Spleen (tissue), 11 donors: Measurements from ENCODE around the gene GLDC. TPM values are rescaled to one million over a fixed set of nuclear protein-coding genes. Genes with fewer than 3 reads are reported as not detected.

Experiments used
- DNase-seq: peaks from one replicate; pipeline ENCODE4 v3.0.0-alpha.2; 2020
- H3K27ac ChIP-seq, 8 donors: fragments of 200-600 bp; sonication (generic) in 7 of 8; 1 replicate in 4 of 8; 2 replicates in 4 of 8; pipeline versions ENCODE4 v1.5.0 to v1.8.0; 2016 to 2021; ENCODE audit warnings: inconsistent platforms in 4 of 8, mild to moderate bottlenecking in 4 of 8, moderate library complexity in 1 of 8
- H3K27me3 ChIP-seq, 7 donors: fragments of 200-600 bp; sonication (generic) in 6 of 7; replicated peaks in 1 of 7; 1 replicate in 4 of 7; 2 replicates in 3 of 7; pipeline versions ENCODE4 v1.5.0 to v1.8.0; 2016 to 2021; ENCODE audit warnings: inconsistent platforms in 3 of 7, mild to moderate bottlenecking in 1 of 7
- H3K36me3 ChIP-seq, 6 donors: fragments of 200-600 bp; sonication (generic) in 5 of 6; 1 replicate in 4 of 6; 2 replicates in 2 of 6; pipeline versions ENCODE4 v1.5.0 to v1.8.0; 2016 to 2021; ENCODE audit warnings: inconsistent platforms in 2 of 6
- H3K4me1 ChIP-seq, 6 donors: fragments of 200-600 bp; sonication (generic) in 5 of 6; 1 replicate in 3 of 6; 2 replicates in 3 of 6; pipeline versions ENCODE4 v1.5.0 to v1.8.0; 2016 to 2021; ENCODE audit warnings: inconsistent platforms in 3 of 6
- H3K4me3 ChIP-seq, 8 donors: fragments of 200-600 bp; sonication (generic) in 7 of 8; 1 replicate in 4 of 8; 2 replicates in 4 of 8; pipeline versions ENCODE4 v1.5.0 to v1.8.0; 2016 to 2021; ENCODE audit warnings: inconsistent platforms in 4 of 8, mild to moderate bottlenecking in 4 of 8, moderate library complexity in 2 of 8
- H3K9me3 ChIP-seq, 8 donors: fragments of 200-600 bp; sonication (generic) in 7 of 8; 1 replicate in 4 of 8; 2 replicates in 4 of 8; pipeline versions ENCODE4 v1.5.0 to v1.8.0; 2016 to 2021; ENCODE audit warnings: inconsistent platforms in 4 of 8
- POLR2A ChIP-seq, 3 donors: fragments of 450-650 bp; IDR thresholded peaks; one replicate each; pipeline ENCODE4 v1.5.1; 2017; ENCODE audit warnings: antibody characterized with exemption in 3 of 3, mild to moderate bottlenecking in 1 of 3
- POLR2AphosphoS5 ChIP-seq, 3 donors: sonication (generic); formaldehyde crosslinking; IDR thresholded peaks; one replicate each; pipeline ENCODE4 v1.5.1; 2017; ENCODE audit warnings: antibody characterized with exemption in 3 of 3
- WGBS, 5 donors: extraction: QIAGEN DNeasy Blood & Tissue Kit in 3 of 5; methylation state at CpG; one replicate each; pipeline versions ENCODE4 v1.1.5 to v1.1.7; 2013 to 2018; 5-methylcytosine and 5-hydroxymethylcytosine counted together
- intact Hi-C: fragments of 100-400 bp; cut with DNase I; formaldehyde crosslinking; loops from one replicate; pipeline ENCODE4 v1.15.0; 2023; ENCODE audit warnings: low total_unique reads
- polyA plus RNA-seq, 3 donors: library from polyadenylated mRNA; stranded (reverse); fragments of 200-250 nt; gene quantifications; one replicate each; pipeline ENCODE4 v1.2.1, GENCODE V29; 2013
- total RNA-seq, 7 donors: library from RNA; depleted of rRNA in 3 of 7; stranded (reverse); fragments of >200 nt in 3 of 7; fragmentation: NEBNext Ultra II Directional in 4 of 7; extraction: Animal tissue kit (Norgen Biotek cat#: 25700) in 4 of 7; gene quantifications; one replicate each; pipeline versions ENCODE4 v1.1.0 to v1.2.1, GENCODE V29; 2016 to 2021
- TF ChIP-seq, protein P1 (sequence below), 11 experiments: fragments of 200-600 bp in 7 of 11; fragments of 450-650 bp in 4 of 11; sonication (generic) in 4 of 11; IDR thresholded peaks in 8 of 11; conservative IDR thresholded peaks in 3 of 11; 1 replicate in 7 of 11; 2 replicates in 4 of 11; pipeline versions ENCODE4 v1.4.0 to v1.8.0; 2016 to 2021; ENCODE audit warnings: antibody characterized with exemption in 11 of 11, inconsistent platforms in 4 of 11, mild to moderate bottlenecking in 1 of 11
- donor health status: healthy with polysubstance abuse.
- donor health status: DM: no; HTN: no; CAD: no; lungs with moderate emphysema.
- donor health status: DM: no; HTN: no; CAD: no.
- donor health status: Bipolar disorder and iron deficiency.
- donor health status: healthy.
- donor health status: DM: no; HTN: no; CAD: no.
- donor health status: DM: yes; HTN: yes; CAD: no.

GLDC gene
- total and polyA plus RNA-seq, 10 donors: 0.17 to 8.7 (median 0.64) TPM

DNA sequence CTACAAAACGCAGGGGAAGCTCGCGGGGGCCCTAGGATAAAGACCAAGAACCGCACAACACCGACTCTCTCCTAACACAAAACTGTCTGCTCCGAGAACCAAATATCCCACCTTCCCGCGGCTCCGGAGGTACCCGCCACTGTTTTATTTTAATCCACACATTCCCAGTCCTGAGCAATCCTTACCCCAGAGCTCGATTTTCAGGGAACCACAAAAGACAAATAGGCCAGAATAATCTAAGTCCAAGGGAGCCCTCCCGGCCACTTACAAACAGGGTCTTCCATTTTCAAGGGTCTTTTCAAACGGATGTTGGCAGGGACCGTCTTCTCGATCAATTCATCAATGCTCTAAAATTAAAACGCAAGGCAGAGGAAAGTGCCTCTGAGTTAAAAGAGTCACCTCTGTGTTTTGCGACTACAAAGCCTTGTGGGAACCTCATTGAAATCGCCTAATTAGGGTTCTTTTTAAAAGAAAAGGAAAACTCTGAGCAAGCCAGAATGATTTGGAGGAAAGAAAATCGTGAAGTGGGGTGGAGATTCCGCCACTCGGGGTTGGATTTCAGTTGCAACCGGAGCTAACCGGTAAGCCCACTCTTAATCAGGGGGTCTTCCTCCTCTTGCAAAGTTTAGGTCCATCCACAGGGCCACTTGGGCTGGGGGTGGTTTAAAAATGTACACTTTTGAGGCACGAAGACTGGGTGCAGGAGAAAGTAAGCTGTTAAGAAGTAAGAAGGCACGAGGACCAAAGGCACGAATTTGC, 1.0 kb downstream of the GLDC start:
- TF ChIP-seq, protein P1, sequence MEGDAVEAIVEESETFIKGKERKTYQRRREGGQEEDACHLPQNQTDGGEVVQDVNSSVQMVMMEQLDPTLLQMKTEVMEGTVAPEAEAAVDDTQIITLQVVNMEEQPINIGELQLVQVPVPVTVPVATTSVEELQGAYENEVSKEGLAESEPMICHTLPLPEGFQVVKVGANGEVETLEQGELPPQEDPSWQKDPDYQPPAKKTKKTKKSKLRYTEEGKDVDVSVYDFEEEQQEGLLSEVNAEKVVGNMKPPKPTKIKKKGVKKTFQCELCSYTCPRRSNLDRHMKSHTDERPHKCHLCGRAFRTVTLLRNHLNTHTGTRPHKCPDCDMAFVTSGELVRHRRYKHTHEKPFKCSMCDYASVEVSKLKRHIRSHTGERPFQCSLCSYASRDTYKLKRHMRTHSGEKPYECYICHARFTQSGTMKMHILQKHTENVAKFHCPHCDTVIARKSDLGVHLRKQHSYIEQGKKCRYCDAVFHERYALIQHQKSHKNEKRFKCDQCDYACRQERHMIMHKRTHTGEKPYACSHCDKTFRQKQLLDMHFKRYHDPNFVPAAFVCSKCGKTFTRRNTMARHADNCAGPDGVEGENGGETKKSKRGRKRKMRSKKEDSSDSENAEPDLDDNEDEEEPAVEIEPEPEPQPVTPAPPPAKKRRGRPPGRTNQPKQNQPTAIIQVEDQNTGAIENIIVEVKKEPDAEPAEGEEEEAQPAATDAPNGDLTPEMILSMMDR (IDR thresholded peaks at IDR 0.05 in 8 of 11, conservative IDR thresholded peaks at IDR 0.05 in 3 of 11): no peak
- TF ChIP-seq POLR2AphosphoS5 (IDR thresholded peaks at IDR 0.05) (no peak), POLR2A (IDR thresholded peaks at IDR 0.05) (no peak)
- intact Hi-C loops: no loop called here
- H3K27ac ChIP-seq: no peak overlapping the region
- no peak for DNase-seq
- H3K4me1 ChIP-seq: peaks cover 9 to 31% (median 19%) of the 10 kb centered on the region in 6 donors
- H3K27me3 ChIP-seq: peaks cover 0 to 80% (median 56%) of the 10 kb centered on the region in 7 donors
- H3K9me3 ChIP-seq: no peaks in the 10 kb centered on the region
- H3K36me3 ChIP-seq: no peaks in the 10 kb centered on the region
- H3K4me3 ChIP-seq: peak overlapping the region in 7 of 8 donors; percentile 39 to 69 (median 46)
- 4 to 9% (median 5%) methylated on average over 26 of the region's 26 CpGs for WGBS, 5 donors

DNA sequence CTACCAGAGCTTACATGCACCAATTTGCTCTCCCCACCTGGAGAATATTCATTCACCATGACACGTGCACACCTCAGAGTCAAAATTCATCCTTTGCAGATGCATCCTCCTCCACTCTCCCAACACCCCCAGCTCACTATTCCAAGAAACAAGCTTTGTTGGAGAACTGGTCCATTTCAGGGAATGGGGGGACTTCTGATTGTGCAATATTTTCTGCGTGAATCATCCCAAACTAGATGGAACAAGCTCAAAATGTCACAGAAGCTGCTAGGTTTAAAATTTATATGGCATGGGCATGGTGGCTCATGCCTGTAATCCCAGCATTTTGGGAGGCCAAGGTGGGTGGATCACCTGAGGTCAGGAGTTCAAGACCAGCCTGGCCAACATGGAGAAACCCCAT, 3.6 kb downstream of the GLDC start:
- TF ChIP-seq, protein P1 (IDR thresholded peaks at IDR 0.05 in 8 of 11, conservative IDR thresholded peaks at IDR 0.05 in 3 of 11): no peak
- no peak for TF ChIP-seq POLR2AphosphoS5 (IDR thresholded peaks at IDR 0.05)
- DNase-seq: no peak
- 83 to 90% (median 87%) methylated on average over 2 of the region's 2 CpGs for WGBS, 5 donors
- no peaks in the 10 kb centered on the region for H3K9me3 ChIP-seq
- H3K4me3 ChIP-seq: no peak overlapping the region
- intact Hi-C loops: no loop called here
- H3K27me3 ChIP-seq: peaks cover 0 to 69% (median 51%) of the 10 kb centered on the region in 7 donors
- H3K36me3 ChIP-seq: no peaks in the 10 kb centered on the region
- no peak overlapping the region for H3K27ac ChIP-seq
- H3K4me1 ChIP-seq: peaks cover 9 to 31% (median 19%) of the 10 kb centered on the region in 6 donors

DNA sequence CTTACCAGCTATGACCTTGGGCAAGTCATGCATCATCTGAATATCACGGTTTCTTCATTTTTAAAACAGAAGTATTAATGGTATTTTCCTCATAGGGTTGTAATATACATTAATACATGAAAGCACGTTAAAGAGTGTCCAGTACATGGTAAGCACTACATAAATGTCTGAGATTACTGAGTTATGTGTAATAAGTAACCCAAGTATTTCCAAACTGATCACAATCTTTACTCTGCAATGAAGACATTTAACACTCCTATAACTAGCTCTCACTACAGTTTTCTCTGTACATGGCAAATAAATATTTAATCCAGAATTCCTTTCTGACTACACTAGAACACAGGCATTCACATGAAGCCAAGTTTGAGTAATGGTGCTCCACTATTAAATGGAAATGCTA, 4.0 kb downstream of the GLDC start:
- intact Hi-C loops: no loop called here
- peaks cover 0 to 69% (median 47%) of the 10 kb centered on the region in 7 donors for H3K27me3 ChIP-seq

DNA sequence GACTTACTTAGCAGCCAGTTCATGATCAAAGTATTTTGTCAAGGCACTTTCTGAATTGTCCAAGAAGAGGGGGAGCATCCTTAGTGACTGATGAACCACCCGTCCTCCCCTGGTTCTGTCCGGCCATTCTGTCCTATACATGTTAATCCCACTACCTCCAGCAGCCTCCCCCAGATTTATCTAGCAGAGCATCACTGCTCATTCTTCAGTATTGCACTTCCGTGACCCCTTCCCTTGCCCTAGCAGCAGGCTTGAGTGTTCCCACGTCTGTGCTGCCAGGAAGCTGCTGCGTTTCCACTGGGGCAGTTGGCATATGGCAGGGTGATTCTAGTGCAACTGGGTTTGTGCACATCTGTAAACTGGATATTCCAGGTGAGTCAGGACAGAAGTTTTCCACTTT, 4.5 kb downstream of the GLDC start:
- peaks cover 9 to 26% (median 19%) of the 10 kb centered on the region in 6 donors for H3K4me1 ChIP-seq
- H3K36me3 ChIP-seq: no peaks in the 10 kb centered on the region
- peaks cover 0 to 69% (median 44%) of the 10 kb centered on the region in 7 donors for H3K27me3 ChIP-seq
- WGBS, 5 donors: 70 to 77% (median 74%) methylated on average over 5 of the region's 5 CpGs
- no peak overlapping the region for H3K4me3 ChIP-seq
- no peak overlapping the region for H3K27ac ChIP-seq
- intact Hi-C loops: no loop called here
- no peak for DNase-seq
- no peaks in the 10 kb centered on the region for H3K9me3 ChIP-seq
- TF ChIP-seq, protein P1 (IDR thresholded peaks at IDR 0.05 in 8 of 11, conservative IDR thresholded peaks at IDR 0.05 in 3 of 11): no peak
- no peak for TF ChIP-seq POLR2A (IDR thresholded peaks at IDR 0.05)
- TF ChIP-seq POLR2AphosphoS5 (IDR thresholded peaks at IDR 0.05): no peak

More for the DNA sequence above, 4.0 kb downstream of the GLDC start:
- Histone ChIP-seq H3K4me3 (no peak overlapping the region), H3K36me3 (no peaks in the 10 kb centered on the region), H3K9me3 (no peaks in the 10 kb centered on the region), H3K4me1 (peaks cover 9 to 31% (median 19%) of the 10 kb centered on the region in 6 donors), H3K27ac (no peak overlapping the region)
- WGBS, 5 donors: 71 to 85% (median 76%) methylated on average over 2 of the region's 2 CpGs
- DNase-seq: no peak
- TF ChIP-seq, protein P1 (IDR thresholded peaks at IDR 0.05 in 8 of 11, conservative IDR thresholded peaks at IDR 0.05 in 3 of 11): no peak
- no peak for TF ChIP-seq POLR2AphosphoS5 (IDR thresholded peaks at IDR 0.05)
- no peak for TF ChIP-seq POLR2A (IDR thresholded peaks at IDR 0.05)
